HG02938 (cell line): ENCODE results near the gene PSG2.
"Not testable (repeated sequence)": the region's sequence is repeated elsewhere in the genome, so short reads cannot be mapped to it uniquely, and the experiment has no call there.

Source experiments
- ATAC-seq: cut with Tn5 transposase; IDR thresholded peaks from one replicate; pipeline ENCODE4 v1.9.1; 2021; ENCODE audit warnings: mild to moderate bottlenecking, moderate library complexity; ENCODE audit not compliant: unreplicated experiment

PSG2 gene

GRCh38 chr19:43083721-43084120, 1.2 kb upstream of the PSG2 start:
- not testable (repeated sequence) for ATAC-seq

GRCh38 chr19:43078311-43078710, 4.2 kb downstream of the PSG2 start:
- ATAC-seq = no peak

- ATAC-seq = not testable (repeated sequence)
These were observed 4.6 kb downstream of the PSG2 start for GRCh38 chr19:43077881-43078280.

GRCh38 chr19:43062418-43062817, 20.1 kb downstream of the PSG2 start:
- not testable (repeated sequence) for ATAC-seq

GRCh38 chr19:43061326-43061725, 21.2 kb downstream of the PSG2 start:
- not testable (repeated sequence) for ATAC-seq

GRCh38 chr19:43060254-43060653, 22.2 kb downstream of the PSG2 start:
- ATAC-seq = not testable (repeated sequence)

GRCh38 chr19:43059482-43059881, 23.0 kb downstream of the PSG2 start:
- ATAC-seq = not testable (repeated sequence)

GRCh38 chr19:43058440-43058839, 24.1 kb downstream of the PSG2 start:
- ATAC-seq = not testable (repeated sequence)

GRCh38 chr19:43047966-43048365, 34.5 kb downstream of the PSG2 start:
- ATAC-seq = not testable (repeated sequence)

GRCh38 chr19:43046578-43046977, 35.9 kb downstream of the PSG2 start:
- not testable (repeated sequence) for ATAC-seq

- ATAC-seq = not testable (repeated sequence)
These were observed 38.9 kb downstream of the PSG2 start for GRCh38 chr19:43043492-43044180.

GRCh38 chr19:43031645-43032044, 50.9 kb downstream of the PSG2 start:
- not testable (repeated sequence) for ATAC-seq

GRCh38 chr19:43028866-43029265, 53.6 kb downstream of the PSG2 start:
- no peak for ATAC-seq

- not testable (repeated sequence) for ATAC-seq
These were observed 54.5 kb downstream of the PSG2 start for GRCh38 chr19:43027985-43028384.

GRCh38 chr19:43027061-43027460, 55.4 kb downstream of the PSG2 start:
- ATAC-seq = not testable (repeated sequence)

GRCh38 chr19:43026369-43026768, 56.1 kb downstream of the PSG2 start, which contains the start of gene PSG11:
Gene PSG11 (minus strand): TSS chr19:43026469. CDS start chr19:43026372, 97 bp downstream.
- ATAC-seq = not testable (repeated sequence)

GRCh38 chr19:43022098-43022497, 60.4 kb downstream of the PSG2 start:
- ATAC-seq = not testable (repeated sequence)

GRCh38 chr19:43021629-43022028, 60.9 kb downstream of the PSG2 start:
- not testable (repeated sequence) for ATAC-seq

GRCh38 chr19:43019588-43019987, 62.9 kb downstream of the PSG2 start:
- ATAC-seq = not testable (repeated sequence)
